Loucy (cell line): ENCODE results near the gene PLEKHF1.

Experiments used
- CTCF ChIP-seq: fragments of 200-600 bp; sonication (generic); conservative IDR thresholded peaks from 2 replicates; pipeline ENCODE4 v1.5.1; 2014; ENCODE audit warnings: mild to moderate bottlenecking, antibody characterized with exemption, low read length
- EZH2phosphoT487 ChIP-seq: fragments of 200-600 bp; IDR thresholded peaks from 2 replicates; pipeline ENCODE4 v1.6.1; 2018; ENCODE audit warnings: antibody characterized with exemption, mild to moderate bottlenecking, moderate library complexity, borderline replicate concordance

- TF ChIP-seq CTCF (no peak), EZH2phosphoT487 (no peak)
Observed at GRCh38 chr19:29653398-29653797, 11.9 kb upstream of the PLEKHF1 start.
